LNCaP clone FGC (cell line): Measurements from ENCODE around the gene ST6GALNAC5.

Source experiments
- DNase-seq: peaks from one replicate; pipeline ENCODE4 v3.0.0-alpha.2; 2011; ENCODE audit warnings: low read depth
- H3K4me3 ChIP-seq: 2 replicates; pipeline ENCODE4 v1.5.1; 2011; ENCODE audit warnings: mild to moderate bottlenecking, low read depth, low read length, control low read depth
- CTCF ChIP-seq: IDR thresholded peaks from 2 replicates; pipeline ENCODE4 v1.5.1; 2012; ENCODE audit warnings: mild to moderate bottlenecking; ENCODE audit not compliant: control insufficient read depth, insufficient read depth; ENCODE audit errors: extremely low read depth

ST6GALNAC5 gene

GRCh38 chr1:76905876-76906595, 38.8 kb downstream of the ST6GALNAC5 start:
- no peak for DNase-seq
- H3K4me3 ChIP-seq, result no peak overlapping the region
- TF ChIP-seq CTCF, result no peak

GRCh38 chr1:76909311-76909710, 42.0 kb downstream of the ST6GALNAC5 start:
- TF ChIP-seq CTCF, result no peak
- DNase-seq, result no peak
- H3K4me3 ChIP-seq, result no peak overlapping the region

- DNase-seq, result no peak
- H3K4me3 ChIP-seq, result no peak overlapping the region
- no peak for TF ChIP-seq CTCF
Measured at GRCh38 chr1:76919085-76919484, 51.8 kb downstream of the ST6GALNAC5 start.

GRCh38 chr1:76921590-76921989, 54.3 kb downstream of the ST6GALNAC5 start:
- TF ChIP-seq CTCF, result no peak
- no peak for DNase-seq
- H3K4me3 ChIP-seq, result no peak overlapping the region

GRCh38 chr1:76925825-76926224, 58.5 kb downstream of the ST6GALNAC5 start:
- no peak for TF ChIP-seq CTCF
- H3K4me3 ChIP-seq, result no peak overlapping the region
- no peak for DNase-seq

GRCh38 chr1:76928522-76928921, 61.2 kb downstream of the ST6GALNAC5 start:
- H3K4me3 ChIP-seq, result no peak overlapping the region
- no peak for DNase-seq
- no peak for TF ChIP-seq CTCF

- TF ChIP-seq CTCF, result no peak
- no peak overlapping the region for H3K4me3 ChIP-seq
- no peak for DNase-seq
Measured at GRCh38 chr1:76929136-76929535, 61.9 kb downstream of the ST6GALNAC5 start.
